Brain microvascular endothelial cell (primary cell): Measurements from ENCODE around the gene GFRA1.

ENCODE experiments used
- DNase-seq: peaks from one replicate; pipeline ENCODE4 v3.0.0-alpha.2; 2020
- H3K27ac ChIP-seq: fragments of 250-450 bp; sonication (Bioruptor Pico); 2 replicates; pipeline ENCODE4 v1.5.1; 2020; ENCODE audit warnings: mild to moderate bottlenecking, moderate library complexity
- H3K27me3 ChIP-seq: fragments of 250-450 bp; sonication (Bioruptor Pico); replicated peaks from 2 replicates; pipeline ENCODE4 v1.5.1; 2020; ENCODE audit warnings: mild to moderate bottlenecking
- H3K36me3 ChIP-seq: fragments of 250-450 bp; sonication (Bioruptor Pico); replicated peaks from 2 replicates; pipeline ENCODE4 v1.5.1; 2020; ENCODE audit warnings: mild to moderate bottlenecking
- H3K4me3 ChIP-seq: 2 replicates; pipeline ENCODE4 v1.5.1; 2011; ENCODE audit warnings: low read depth, mild to moderate bottlenecking, control low read depth, low read length, moderate library complexity
- in situ Hi-C: cut with HindIII; loops from 2 replicates; pipeline ENCODE4 v1.10.0; 2017; ENCODE audit warnings: low sequenced_read_pairs, low pct_ligation_motif_present
- TF ChIP-seq, protein P1 (sequence below): IDR thresholded peaks from 2 replicates; pipeline ENCODE4 v1.5.1; 2011; ENCODE audit warnings: low read depth, mild to moderate bottlenecking, moderate library complexity, low read length, control low read depth, inconsistent platforms; ENCODE audit errors: missing control alignments

Gene GFRA1

DNA sequence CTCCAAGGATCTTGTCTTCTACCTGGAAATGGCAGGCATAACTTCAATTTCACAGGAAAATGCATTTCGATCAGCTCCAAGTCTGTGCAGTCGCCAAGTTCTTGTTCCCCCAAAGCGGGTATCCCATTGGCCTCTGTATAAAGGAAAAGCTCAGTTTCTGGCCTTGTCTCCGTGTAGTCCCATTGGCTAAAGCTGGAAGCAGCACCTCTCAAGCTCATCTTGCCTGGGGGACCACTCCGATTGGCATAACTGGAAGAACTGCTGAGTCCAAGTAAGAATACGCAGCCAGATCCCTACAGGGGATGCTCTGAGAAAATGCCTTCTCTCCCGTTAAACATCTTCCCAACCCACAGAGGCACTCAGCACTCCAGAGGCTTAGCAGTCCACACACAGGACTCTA, 205.2 kb downstream of the GFRA1 start:
- Histone ChIP-seq H3K36me3 (no peaks in the 10 kb centered on the region), H3K4me3 (no peak overlapping the region), H3K27ac (no peak overlapping the region), H3K27me3 (no peaks in the 10 kb centered on the region)
- TF ChIP-seq, protein P1, sequence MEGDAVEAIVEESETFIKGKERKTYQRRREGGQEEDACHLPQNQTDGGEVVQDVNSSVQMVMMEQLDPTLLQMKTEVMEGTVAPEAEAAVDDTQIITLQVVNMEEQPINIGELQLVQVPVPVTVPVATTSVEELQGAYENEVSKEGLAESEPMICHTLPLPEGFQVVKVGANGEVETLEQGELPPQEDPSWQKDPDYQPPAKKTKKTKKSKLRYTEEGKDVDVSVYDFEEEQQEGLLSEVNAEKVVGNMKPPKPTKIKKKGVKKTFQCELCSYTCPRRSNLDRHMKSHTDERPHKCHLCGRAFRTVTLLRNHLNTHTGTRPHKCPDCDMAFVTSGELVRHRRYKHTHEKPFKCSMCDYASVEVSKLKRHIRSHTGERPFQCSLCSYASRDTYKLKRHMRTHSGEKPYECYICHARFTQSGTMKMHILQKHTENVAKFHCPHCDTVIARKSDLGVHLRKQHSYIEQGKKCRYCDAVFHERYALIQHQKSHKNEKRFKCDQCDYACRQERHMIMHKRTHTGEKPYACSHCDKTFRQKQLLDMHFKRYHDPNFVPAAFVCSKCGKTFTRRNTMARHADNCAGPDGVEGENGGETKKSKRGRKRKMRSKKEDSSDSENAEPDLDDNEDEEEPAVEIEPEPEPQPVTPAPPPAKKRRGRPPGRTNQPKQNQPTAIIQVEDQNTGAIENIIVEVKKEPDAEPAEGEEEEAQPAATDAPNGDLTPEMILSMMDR, result no peak
- in situ Hi-C loops, result no loop called here
- DNase-seq, result no peak

DNA sequence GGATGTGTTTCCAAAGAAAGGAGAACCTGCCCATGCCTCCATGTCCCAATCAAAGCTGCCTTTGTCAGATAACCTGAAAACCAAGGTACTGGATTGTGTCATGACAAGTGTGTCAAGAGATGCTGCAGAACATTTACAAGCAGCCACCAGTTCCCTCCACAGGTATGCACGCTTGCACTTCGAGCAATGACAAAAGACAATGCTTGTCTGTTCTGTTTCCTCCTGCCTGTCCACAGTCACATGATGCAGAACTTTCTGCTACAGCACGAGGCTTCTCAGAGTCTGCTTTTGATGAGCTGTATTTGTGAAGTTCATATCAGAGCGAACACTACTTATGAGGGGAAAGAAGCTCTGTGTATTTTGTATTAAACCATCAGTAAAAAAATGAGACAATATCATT, 209.9 kb downstream of the GFRA1 start:
- no peak for DNase-seq
- TF ChIP-seq, protein P1, result no peak
- no peak overlapping the region for H3K27ac ChIP-seq
- in situ Hi-C loops, result no loop called here
- H3K36me3 ChIP-seq, result no peaks in the 10 kb centered on the region
- no peak overlapping the region for H3K4me3 ChIP-seq
- no peaks in the 10 kb centered on the region for H3K27me3 ChIP-seq

DNA sequence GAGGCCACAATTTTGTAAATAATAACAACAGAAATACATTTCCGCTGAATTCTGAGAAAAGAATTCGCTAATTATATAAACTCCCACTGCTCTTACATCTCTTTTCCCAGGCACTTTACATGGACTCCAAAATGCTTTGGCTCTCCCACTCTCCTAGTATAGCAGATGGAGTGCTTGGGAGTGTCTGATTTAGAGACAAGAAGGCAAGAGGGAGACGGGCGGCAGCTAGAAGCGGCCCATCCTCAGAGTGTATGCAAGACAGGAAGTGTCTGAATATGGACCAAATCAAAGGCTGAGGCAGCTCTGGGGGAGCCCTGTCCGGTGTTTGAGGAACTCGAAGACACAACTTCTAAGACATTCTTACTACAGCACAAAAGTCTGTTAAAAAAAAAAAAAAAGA, 212.1 kb downstream of the GFRA1 start:
- Histone ChIP-seq H3K27me3 (no peaks in the 10 kb centered on the region), H3K4me3 (no peak overlapping the region), H3K36me3 (no peaks in the 10 kb centered on the region), H3K27ac (no peak overlapping the region)
- TF ChIP-seq, protein P1, result no peak
- no peak for DNase-seq
- in situ Hi-C loops, result no loop called here

DNA sequence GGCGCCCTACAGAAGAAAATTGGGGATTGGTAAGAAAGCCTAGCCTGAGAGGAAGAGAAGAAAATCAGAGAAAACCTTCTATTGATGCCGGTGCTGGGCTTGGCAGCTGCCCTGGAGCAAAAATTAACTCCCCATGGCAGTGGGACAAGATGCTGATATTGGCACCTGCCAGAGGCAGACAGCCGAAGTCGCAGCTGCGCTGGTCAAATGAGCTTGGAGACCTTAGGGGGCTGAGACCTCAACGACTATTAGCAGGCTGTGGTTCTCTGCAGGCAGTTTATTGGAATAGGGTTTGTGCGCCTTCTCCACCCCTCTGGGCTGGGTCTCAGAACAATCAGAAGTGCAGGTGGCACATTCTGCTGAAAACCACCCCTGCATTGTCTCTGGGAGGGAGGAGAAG, 213.7 kb downstream of the GFRA1 start:
- Histone ChIP-seq H3K36me3 (no peaks in the 10 kb centered on the region), H3K4me3 (no peak overlapping the region), H3K27ac (no peak overlapping the region), H3K27me3 (no peaks in the 10 kb centered on the region)
- TF ChIP-seq, protein P1, result no peak
- in situ Hi-C loops, result no loop called here
- no peak for DNase-seq

DNA sequence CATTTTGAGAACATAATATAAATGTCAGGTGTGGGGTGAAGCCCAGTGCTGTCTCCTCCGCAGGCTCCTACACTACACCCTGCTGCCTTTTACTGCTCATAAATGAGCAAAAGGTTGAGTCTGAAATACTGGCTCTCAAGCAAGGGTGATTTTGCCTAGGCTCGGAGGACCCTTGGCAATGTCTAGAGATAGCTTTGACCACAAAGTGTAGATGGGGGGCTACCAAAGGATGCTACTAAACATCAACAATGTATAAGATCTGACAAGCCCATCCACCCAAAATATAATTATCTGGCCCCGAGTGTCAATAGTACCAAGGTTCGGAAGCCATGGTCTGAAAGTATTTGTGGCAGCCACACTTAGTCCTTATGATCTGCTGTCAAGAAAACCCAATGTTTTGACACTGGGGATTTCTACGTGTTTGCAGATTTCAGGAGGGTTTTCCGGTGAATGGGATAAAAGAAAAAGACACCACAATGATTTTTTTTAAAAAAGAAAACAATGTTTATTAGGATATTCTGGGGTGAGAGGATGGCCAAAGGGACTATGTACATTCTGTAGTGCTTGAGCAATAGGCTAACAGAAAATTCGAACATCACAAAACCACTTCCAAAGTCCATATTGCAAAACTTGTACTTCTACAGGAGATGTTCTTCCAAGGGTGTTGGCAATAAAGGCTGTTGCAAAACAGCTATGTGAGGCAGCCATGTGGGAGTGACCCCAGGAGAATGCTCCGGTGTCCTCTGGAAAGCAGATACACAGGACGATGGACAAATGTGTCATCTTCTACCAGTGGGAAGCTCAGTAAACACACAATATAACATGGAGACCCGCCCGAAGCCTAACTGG, 216.3 kb downstream of the GFRA1 start:
- TF ChIP-seq, protein P1, result no peak
- in situ Hi-C loops, result no loop called here
- no peaks in the 10 kb centered on the region for H3K36me3 ChIP-seq
- H3K4me3 ChIP-seq, result no peak overlapping the region
- no peak overlapping the region for H3K27ac ChIP-seq
- no peak for DNase-seq
- no peaks in the 10 kb centered on the region for H3K27me3 ChIP-seq

DNA sequence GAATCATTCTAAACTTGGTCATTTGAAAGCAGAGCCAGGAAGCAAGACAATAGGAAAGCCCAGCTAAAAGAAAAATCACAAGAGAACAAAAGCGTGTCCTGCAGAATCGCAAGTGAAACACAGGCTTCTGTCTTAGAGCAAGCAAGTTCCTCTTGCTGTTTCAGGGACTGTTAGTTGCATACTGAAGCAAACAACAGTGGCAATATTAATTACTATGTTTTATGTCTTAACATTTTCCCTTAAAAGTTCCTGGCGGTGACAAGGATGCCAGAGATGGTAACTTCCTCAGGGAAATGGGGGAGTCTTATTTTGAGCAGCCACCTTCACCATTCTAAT, 217.1 kb downstream of the GFRA1 start:
- no peaks in the 10 kb centered on the region for H3K36me3 ChIP-seq
- no peaks in the 10 kb centered on the region for H3K27me3 ChIP-seq
- no peak for DNase-seq
- in situ Hi-C loops, result no loop called here
- TF ChIP-seq, protein P1, result no peak
- no peak overlapping the region for H3K27ac ChIP-seq
- H3K4me3 ChIP-seq, result no peak overlapping the region
